Posterior cingulate gyrus (tissue), 11 donors: ENCODE measurements around the gene KRTAP10-2.
A peak's percentile ranks its signal among the peaks of the same experiment; 100 is the strongest.

Experiments
- DNase-seq, 10 donors: peaks; one replicate each; pipeline versions ENCODE4 v3.0.0 to v3.0.0-alpha.2; 2020 to 2021; ENCODE audit warnings: mixed read lengths in 3 of 10
- intact Hi-C: fragments of 100-400 bp; cut with DNase I; formaldehyde crosslinking; loops from one replicate; pipeline ENCODE4 v1.15.1; 2023

KRTAP10-2 gene

DNA sequence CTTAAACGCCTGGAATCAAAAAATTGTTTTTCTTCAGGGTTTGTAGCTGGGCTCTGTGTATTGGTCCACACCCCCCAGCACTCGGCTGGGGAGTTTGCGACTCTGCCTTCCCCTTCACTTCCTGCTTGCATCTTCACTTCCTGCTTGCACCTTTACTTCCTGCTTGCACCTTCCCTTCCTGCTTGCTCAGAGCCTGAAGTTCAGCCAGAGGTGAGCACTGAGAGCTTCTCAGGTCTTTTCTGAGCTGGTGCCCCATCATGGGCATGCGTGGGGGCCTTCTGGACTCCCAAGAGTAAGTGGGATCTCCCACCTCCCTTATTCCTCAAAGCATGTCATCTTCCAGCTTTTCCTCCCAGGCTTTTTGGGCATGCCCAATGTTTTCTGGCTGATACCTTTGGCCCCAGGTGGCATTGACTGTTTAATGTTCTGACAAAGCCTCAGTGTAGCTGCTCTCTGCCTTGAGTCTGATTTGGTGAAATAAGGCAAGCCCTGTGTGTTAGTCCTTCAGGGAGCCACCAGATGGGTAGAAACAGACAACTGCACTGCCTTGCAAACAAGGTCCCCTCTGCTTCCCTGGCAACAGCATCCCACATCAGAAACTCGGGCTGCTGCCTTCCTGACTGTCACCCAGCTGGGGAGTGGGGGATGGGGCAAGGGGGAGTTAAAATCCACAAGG, 3.5 kb downstream of the KRTAP10-2 start:
- intact Hi-C loops = no loop called here

DNA sequence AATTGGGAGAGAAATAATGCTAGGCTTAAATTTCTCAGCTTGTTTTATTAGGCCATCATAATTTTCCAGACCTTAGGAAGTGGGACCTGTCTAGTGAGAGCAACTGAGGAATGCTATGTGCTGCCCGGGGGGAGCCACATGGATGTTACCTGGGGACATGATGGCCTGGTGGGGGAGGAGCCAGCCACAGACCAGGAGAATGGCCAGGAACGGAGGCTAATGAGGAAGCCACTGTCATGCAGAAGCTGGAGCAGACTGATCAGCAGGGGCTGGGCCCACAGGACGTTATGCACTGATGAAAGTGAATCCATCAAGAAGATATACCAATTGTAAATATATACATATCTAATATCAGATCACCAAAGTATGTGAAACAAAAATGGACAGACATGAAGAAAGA, 6.7 kb downstream of the KRTAP10-2 start:
- intact Hi-C loops = no loop called here
- no peak for DNase-seq

More for the DNA sequence above, 3.5 kb downstream of the KRTAP10-2 start:
- DNase-seq = no peak

DNA sequence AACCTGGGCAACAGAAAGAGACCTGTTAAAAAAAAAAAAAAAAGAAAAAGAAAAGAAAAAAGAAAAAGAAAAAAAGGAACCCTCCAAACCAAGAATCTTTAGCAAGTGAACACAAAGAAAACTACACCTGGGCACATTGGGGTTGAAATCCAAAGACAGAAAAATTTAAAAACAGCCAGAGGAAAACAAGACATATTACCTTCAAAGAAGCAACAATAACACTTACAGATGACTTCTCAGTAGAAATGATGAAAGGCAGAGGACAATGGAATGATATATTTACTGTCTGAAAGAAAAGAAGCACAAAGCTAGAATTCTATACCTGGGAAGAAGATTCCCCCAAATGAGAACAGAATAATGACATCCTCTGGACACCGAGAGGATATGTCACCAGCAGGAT, 8.6 kb downstream of the KRTAP10-2 start:
- intact Hi-C loops = no loop called here
- DNase-seq = no peak

DNA sequence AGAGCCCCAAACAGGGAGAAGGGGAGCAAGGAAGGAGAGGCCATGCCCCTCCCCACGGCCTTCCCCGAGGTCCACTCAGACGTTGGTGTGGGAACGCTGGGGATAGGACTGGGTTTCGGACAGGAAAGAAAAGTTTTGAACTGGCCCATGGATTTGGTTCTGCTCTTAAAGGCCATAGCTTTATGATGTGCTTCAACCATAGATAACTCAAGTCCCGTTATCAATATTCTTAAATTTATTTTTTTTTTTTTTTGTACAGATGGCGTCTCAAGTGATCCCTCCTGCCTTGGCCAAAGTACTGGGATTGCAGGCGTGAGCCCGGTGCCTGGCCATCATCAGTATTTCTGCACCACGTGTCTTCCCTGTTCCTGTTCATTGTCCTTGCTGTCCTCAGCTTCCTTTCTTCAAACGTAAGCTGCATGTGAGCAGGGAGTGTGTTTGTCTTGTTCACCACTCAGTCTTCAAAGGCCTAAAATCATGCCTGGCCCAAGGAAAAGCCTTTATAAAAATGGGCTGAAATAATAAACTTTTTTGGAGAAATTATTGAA, 10.5 kb downstream of the KRTAP10-2 start:
- peak in 1 of 10 donors; percentile 3 for DNase-seq
- intact Hi-C loops = no loop called here

DNA sequence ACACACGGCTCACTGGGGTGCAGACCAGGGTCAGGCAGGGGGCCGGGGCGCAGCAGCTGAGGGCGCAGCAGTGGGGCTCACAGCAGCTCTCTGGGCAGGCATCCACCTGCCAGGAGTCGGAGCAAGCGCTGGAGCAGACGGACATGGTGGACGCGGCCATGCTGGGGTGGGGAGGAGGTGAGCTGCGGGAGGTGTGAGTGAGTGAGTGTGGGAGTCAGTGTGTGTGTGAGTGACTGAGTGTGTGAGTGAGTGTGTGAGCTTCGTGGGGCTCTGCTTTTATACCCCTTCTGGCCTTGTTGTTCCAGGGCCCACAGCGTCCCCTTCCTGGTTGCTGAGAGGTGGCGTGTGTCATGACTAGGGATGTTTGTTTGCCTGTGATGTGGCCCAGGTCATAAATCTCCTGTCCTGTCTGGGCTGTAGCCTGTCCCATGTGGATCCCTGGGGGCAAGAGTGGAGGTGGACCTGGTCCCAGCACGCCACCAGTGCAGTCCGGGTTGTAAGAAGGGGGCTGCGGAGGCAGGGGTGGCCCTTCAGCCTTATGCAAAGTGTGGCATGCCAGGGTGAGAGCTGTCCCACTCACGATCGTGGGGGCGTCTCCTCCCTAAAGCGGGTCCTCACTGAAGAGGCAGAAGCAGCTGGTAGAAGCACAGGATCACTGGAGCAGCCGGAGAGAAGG, 11.2 kb downstream of the KRTAP10-2 start, which contains the start of gene KRTAP10-1:
Gene KRTAP10-1, minus strand, starts transcription at position 205 of the 676 bp plus-strand sequence. Its CDS starts 45 bp downstream, at position 160.
- intact Hi-C loops = no loop called here
- no peak for DNase-seq

DNA sequence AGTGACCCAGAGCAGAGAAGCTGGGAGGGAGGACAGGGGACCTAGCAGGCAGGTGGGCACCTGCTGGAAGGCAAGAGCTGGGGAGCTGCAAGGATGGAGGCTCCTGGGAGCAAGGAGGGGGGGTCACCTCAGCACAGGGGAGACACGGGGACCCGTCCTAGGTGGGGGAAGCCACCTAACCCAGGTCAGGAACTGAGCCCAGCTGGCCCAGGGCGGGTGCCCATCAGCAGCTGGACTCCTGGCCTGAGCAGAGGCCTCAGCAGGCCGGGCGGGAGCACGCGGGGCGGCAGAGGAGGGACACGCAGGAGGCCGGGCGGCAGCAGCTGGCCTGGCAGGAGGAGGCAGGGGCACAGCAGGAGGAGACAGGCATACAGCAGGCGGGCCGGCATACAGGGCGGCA, 12.3 kb downstream of the KRTAP10-2 start:
- intact Hi-C loops = no loop called here
- no peak for DNase-seq

DNA sequence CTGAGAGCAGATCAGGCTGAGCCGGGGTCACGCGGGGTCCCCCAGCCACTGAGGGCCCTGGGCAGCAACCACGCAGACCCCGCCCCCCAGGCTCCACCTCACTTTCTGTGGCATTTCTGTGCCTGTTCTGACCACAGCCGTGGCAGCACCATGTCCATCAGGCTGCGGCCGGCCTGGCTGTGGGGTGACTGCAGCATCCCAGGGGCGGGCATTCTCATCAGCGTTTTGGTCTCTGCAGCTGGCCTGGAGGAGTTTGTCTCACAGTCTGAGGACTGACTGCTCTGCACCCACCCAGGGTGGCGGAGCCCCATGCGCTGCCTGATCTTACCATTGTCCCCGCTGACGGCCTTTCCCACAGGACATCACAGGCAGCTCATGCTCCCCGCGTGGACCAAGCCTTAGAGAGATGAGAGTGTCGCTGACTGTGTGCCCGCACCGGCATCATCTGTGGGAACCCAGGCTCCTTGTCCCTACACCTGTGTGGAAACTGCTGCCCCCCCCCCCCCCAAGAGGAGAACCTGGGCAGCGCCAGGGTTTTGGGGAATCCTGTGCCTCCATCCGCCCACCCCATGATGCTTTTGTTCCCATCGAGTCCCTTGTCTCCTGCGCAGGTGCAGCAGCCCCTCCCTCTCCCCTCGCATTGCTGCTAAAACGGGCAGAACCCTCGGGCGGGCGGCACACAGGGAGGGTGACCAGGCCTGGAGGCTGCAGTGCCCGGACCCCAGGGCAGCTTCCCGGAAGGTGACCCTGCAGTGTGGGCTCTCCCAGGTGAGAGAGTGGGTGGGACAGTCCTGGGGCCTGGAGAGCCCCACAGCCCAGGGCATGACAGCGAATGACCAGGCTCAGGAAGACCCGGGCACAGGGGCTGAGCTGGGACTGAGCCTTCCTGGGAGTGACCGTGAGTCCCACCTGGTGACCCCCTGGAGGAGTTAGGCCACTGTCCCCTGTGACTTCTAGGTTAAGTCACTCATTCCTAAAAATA, 13.1 kb downstream of the KRTAP10-2 start:
- DNase-seq = peak in 3 of 10 donors; percentile 3 to 74 (median 5)
- intact Hi-C loops = no loop called here

DNA sequence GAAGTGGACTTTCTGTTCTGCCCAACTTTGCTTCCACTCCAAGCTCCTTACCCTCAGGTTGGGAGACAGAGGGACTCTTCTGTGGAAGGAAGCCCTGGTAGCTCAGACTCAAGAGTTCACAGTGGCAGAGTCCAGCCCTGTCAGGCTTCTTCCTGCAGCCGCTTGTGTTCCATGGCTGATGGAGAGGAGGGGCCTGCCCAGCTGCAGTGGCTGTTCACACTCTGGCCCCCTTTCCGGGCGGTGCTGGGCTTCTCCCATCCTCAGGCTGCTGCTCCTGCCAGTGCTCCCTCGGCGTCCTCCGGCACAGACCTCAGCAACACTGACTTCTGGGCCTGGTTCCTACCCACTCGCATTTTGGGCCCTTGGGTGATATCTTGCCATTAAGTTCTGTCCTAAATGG, 15.3 kb downstream of the KRTAP10-2 start:
- DNase-seq = peak in 2 of 10 donors; percentile 5 to 52
- intact Hi-C loops = no loop called here

DNA sequence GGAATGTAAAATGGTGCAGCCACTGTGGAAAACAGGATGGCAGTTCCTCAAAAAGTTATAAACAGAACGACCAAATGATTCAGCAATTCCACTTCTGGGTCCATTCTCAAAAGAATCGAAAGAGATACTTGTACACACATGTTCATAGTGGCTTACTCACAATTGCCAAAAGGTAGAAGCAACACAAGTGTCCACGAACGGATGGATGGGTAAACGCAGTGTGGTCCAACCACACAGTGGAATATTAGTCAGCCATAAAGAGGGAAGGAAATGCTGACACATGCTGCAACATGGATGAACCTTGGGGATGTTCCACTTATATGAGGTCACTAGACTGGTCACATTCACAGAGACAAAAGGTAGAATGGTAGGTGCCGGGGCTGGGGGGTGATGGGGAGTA, 16.6 kb downstream of the KRTAP10-2 start:
- DNase-seq = no peak
- intact Hi-C loops = no loop called here

DNA sequence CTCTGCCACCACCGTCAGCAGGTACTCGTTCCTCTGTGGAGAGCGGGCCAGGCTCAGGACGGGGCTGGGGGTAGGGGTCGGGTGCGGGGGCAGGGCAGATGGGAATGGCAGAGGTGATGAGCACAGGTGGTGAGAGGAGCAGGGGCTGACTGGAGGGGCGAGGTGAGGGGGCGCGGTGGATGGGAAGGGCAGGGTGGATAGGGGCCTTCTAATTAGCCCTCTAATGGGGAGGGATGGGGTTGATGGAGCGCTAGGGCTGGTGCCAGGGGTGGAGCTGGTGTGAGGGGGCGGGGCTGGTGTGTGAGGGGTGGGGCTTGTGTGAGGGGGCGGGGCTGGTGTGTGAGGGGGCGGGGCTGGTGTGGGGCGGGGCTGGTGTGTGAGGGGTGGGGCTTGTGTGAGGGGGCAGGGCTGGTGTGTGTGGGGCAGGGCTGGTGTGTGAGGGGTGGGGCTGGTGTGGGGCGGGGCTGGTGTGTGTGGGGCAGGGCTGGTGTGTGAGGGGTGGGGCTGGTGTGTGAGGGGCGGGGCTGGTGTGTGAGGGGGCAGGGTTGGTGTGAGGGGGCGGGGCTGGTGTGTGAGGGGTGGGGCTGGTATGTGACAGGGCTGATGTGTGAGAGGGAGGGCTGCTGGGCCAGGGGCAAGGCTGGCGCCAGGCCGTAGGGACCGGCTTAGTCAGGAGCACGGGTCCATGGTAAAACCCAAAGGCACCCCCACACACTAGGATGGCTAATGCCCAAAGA, 17.2 kb downstream of the KRTAP10-2 start:
- intact Hi-C loops = no loop called here
- DNase-seq = peak in 3 of 10 donors; percentile 3 to 12 (median 4)

DNA sequence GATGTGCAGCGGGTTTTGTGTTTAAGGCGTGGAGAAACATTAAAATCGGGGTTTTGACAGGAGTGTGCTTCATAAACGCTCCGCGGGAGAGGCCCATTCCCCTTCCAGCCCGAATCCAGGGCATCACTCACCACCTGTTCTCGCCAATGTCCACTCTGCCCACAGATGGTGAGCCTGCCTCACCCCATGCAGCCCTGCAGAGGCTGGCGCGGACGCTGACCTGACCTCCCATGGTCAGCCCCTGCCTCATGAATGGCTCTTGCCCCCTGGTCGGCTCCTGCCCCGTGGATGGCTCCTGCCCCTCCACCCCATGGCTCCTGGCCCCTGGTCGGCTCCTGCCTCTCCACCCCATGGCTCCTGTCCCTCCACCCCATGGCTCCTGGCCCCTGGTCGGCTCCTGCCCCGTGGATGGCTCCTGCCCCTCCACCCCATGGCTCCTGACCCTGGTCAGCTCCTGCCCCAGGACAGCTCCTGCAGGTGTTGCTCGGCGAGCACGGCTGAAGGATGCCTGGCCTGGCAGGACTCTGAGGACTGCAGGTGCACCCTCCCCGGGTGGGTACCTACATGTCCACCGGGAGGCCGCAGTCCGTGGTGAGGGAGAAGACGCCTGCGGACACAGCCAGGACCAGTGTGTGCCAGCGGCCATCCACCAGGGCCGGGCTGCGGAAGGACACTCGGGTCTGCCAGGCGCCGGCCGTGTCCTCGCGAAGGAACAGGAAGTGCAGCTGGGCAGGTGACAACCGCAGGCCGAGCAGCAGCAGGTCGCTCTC, 18.0 kb downstream of the KRTAP10-2 start:
- intact Hi-C loops = no loop called here
- peak in 5 of 10 donors; percentile 4 to 80 (median 19) for DNase-seq

DNA sequence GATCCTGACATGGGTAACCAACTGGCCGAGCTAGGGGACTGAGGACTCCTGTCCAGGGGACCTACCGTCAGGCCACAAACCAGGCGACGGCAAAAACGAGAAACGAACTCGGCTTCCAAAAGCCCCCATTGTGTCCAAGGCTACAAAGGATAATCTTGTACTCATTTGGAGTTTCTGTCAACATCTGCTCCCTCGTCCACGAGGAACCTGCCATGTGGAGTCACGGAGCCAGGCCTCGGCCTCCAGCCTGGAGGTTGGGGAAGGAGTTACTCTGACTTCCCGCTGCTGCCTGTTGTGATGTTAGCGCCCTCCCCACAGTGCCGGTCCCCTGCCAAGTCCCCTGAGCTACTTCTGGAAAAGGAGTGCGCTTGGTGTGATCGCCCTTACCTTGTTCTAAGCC, 18.6 kb downstream of the KRTAP10-2 start:
- DNase-seq = peak in 3 of 10 donors; percentile 0 to 32 (median 9)
- intact Hi-C loops = no loop called here

DNA sequence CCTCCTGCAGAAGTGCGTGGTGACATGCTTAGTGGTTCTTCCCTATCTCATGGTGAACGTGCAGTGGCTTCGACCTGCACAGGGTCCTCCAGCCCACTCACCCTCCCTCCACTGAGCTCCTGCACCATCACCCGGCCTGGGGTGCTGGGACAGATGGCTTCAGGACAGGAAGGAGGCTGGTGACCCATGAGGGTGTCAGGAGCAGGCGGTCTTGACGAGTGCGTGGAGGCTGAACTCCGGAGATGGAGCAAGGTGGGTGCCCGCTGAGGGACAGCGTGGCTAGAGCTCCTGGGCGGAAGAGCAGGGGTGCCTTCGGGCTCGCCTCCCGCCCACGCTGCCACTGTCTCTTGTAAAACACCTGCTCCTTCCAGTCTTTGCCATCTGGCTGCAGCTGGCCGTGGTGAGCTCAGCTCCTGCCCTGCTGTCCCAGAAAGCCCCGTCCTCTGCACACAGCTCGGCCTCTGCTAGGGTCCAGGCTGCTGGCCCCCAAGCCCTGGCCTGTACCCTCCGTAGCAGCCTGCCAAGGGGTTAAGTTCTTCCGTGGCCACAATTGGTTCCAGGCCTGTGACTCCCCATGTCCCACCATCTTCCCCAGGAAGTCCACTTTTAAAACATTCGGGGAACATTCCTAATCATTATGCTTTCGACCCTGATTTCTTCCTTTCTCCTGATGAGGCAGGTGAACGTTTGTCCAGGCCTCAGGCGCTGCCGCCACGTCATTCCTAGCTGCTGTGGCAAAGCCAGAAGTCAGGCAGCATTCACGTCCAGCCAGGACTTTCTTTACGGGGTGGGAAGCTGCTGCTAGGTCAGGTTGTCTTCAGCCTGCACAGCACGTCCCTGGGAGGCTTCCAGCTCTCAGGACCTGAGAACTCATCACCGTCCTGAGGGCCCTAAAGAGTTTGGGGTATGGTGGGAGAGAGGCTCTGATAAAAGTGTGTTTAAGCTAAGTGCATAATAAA, 19.4 kb downstream of the KRTAP10-2 start:
- intact Hi-C loops = no loop called here
- DNase-seq = peak in 6 of 10 donors; percentile 1 to 56 (median 10)

DNA sequence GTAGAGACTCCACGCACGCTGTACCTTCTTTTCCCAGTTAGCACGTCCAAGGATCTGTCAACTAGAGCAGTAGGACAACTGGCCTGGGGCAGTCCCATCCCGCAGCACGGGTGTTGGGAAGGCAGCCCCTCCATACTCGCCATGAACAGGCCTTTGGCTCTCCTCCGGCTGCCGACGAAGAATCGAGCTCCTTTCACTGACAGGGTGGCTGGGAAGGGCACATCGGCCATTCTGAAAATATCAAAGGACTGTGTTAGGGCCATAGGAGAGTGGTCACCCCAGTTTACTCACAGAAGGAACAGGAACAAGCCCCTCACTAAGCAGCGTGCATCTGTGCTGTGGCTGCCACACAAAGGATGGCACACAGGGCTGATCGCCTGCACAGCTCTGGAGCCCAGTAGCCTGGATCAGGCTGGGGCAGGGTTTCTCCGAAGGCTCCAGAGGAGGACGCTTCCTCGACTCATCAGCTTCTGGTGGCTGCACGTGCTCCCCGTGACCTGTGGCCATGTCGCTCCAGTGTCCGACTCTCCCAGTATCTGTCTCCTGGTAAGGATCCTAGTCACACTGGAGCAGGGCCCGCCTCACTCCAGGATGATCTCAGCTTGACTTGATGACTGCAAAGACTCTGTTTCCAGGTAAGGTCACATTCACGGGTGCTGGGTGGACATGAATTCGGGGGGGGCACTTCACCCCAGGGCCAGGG, 20.3 kb downstream of the KRTAP10-2 start:
- DNase-seq = peak in 3 of 10 donors; percentile 17 to 69 (median 47)
- intact Hi-C loops = no loop called here

DNA sequence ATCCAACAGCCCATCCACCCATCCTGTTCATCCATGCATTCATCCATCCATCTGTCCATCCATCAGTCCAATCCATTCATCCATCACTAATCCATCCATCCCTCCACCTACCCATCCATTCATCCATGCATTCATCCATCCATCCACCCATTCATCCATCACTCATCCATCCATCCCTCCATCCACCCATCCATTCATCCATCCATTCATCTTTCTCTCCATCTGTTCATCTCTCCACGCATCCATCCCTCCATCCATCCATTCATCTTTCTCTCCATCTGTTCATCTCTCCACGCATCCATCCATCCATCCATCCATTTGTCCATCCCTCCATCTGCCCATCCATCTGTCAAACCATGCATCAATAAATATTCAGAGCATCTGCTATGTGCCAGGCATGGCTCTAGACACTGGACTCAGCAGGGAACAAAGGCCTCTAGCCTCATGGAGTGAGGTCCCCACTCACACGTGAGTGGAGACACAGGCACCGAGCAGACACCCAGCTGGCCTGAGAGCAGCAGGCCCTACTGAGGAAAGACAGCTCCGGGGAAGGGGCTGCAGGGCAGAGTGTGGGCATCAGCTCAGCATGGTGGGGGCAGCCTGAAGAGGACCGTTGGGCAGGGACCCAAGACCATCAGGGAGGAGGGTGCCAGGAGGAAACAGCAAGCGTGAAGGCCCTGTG, 20.9 kb downstream of the KRTAP10-2 start:
- peak in 4 of 10 donors; percentile 1 to 64 (median 18) for DNase-seq
- intact Hi-C loops = no loop called here

DNA sequence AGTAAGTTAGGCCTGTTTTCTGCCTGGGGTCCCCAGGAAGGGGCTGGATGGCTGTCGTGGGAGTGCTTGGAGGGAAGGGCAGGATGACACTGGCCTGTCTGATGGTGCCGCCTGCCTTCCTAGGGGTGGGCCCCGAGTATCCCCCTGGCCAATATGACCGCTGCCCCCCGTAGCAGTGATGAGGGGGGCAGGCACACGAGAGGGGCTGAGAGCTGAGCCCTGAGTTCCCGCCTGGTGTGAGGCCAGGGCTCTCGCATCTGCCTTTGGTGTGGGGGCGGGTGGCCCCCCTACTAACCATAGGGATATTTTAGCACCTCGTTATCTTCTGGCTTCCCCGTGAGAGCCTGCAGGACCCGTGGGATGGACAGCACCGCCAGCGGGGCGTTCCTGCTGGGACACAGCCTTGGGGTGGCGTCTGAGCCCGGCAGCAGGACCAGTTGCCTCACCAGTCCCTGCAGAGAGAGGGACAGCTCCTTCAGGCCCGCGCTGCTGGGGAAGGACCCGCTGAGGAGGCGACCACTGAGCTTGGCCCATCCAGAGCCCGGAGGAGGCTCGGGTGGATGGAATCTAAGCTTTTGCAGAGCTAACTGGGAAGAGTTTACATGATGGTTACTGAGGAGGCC, 21.7 kb downstream of the KRTAP10-2 start:
- intact Hi-C loops = no loop called here
- peak in 4 of 10 donors; percentile 2 to 60 (median 32) for DNase-seq
